Head of caudate nucleus (tissue), 42 donors: ENCODE data around the gene KLLN.
A peak's percentile ranks its signal among the peaks of the same experiment; 100 is the strongest.
"Not testable (repeated sequence)": the region's sequence is repeated elsewhere in the genome, so short reads cannot be mapped to it uniquely, and the experiment has no call there.

ENCODE experiments used
- DNase-seq, 42 donors: peaks; one replicate each; pipeline versions ENCODE4 v3.0.0 to v3.0.0-alpha.2; 2020 to 2021; ENCODE audit warnings: mixed read lengths in 7 of 42
- intact Hi-C: fragments of 100-400 bp; cut with DNase I; formaldehyde crosslinking; loops from one replicate; pipeline ENCODE4 v1.15.0; 2022

KLLN gene

GRCh38 chr10:87863053-87863943 is at the start of gene KLLN, which contains the start of gene PTEN:
Gene KLLN, minus strand, starts transcription at chr10:87863533. Its CDS starts 1,046 bp downstream, at chr10:87862487.
Gene PTEN, plus strand, starts transcription at chr10:87863625. Its CDS starts 845 bp downstream, at chr10:87864470.
- DNase-seq, result peak; percentile 79 to 96 (median 90)
- intact Hi-C loops, result loop anchor here (2.0 to 5.0 kb wide), 2 partner anchors 44 to 524 kb away; partner anchors contain the start of gene ATAD1

- DNase-seq, intact Hi-C loops: not testable (repeated sequence)
Observed at GRCh38 chr10:87903396-87903795, 40.1 kb upstream of the KLLN start.

DNA sequence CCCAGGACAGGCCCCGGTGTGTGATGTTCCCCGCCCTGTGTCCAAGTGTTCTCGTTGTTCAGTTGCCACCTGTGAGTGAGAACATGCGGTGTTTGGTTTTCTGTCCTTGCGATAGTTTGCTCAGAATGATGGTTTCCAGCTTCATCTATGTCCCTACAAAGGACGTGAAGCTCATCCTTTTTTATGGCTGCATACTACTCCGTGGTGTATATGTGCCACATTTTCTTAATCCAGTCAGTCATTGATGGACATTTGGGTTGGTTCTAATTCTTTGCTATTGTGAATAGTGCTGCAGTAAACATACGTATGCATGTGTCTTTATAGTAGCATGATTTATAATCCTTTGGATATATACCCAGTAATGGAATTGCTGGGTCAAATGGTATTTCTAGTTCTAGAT is 34.6 kb upstream of the KLLN start:
- intact Hi-C loops, result not testable (repeated sequence)

GRCh38 chr10:87896216-87896615 is 32.9 kb upstream of the KLLN start:
- intact Hi-C loops, result no loop called here
- no peak for DNase-seq

More for the DNA sequence above, 34.6 kb upstream of the KLLN start:
- not testable (repeated sequence) for DNase-seq

DNA sequence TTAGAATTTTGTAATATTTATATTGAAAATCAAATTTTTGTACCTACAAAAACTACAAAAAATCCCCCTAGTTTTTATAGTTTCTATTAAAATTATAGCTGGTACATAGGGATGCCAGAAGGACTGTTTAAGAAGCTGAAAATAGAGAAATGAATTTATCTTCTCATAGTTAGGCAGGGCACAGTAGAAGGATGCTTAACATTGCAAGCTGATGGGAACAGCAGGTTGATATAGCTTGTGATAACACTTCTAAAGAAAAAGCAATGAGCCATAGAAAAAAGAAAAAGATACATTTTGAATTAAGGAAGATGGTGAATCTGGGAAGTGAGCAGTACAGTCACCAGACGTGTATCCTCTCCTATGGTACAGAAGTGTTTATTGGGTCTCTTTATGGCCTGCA is 32.1 kb upstream of the KLLN start:
- intact Hi-C loops, result no loop called here
- no peak for DNase-seq

GRCh38 chr10:87887548-87888289 is 24.4 kb upstream of the KLLN start:
- DNase-seq, result no peak
- intact Hi-C loops, result no loop called here

- no peak for DNase-seq
- intact Hi-C loops, result no loop called here
Observed at GRCh38 chr10:87887146-87887545, 23.8 kb upstream of the KLLN start.

GRCh38 chr10:87886635-87887034 is 23.3 kb upstream of the KLLN start:
- intact Hi-C loops, result no loop called here
- no peak for DNase-seq

GRCh38 chr10:87882555-87883294 is 19.4 kb upstream of the KLLN start:
- DNase-seq, result no peak
- intact Hi-C loops, result no loop called here

GRCh38 chr10:87881373-87882059 is 18.2 kb upstream of the KLLN start:
- DNase-seq, intact Hi-C loops: not testable (repeated sequence)

- intact Hi-C loops, result no loop called here
Observed at GRCh38 chr10:87880336-87880735, 17.0 kb upstream of the KLLN start.

DNA sequence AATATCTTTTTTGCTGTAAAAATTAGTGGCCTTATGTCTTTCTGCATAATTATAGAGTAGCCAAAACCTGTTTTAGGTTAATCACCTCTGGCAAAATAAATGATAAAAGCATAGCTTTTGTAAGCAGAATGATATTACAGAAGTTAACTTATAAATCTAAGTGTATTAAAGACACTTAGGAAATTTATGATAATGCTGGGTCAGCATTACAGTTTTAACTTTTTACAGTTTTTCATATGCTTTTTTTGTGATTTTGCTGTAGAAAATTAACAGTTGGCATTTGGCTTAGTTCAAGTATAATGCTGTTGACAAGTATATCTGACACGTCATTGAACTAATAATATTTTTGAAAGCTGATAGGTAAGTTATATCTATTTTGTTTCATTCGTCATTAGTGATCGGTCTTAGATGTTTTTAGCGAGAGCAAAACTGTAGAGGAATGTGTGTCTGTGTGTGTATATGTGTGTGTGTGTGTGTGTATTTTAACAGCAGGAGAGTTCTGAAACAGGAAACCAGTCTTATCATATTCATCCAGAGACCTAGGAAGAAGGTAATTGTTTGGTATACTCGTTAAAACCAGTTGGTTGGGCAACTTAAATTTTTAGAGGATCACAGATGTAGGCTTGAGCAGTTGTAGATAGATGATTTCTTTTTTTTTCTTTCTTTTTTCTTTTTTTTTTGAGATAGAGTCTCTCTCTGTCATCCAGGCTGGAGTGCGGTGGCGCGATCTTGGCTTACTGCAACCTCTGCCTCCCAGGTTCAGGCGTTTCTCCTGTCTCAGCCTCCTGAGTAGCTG is 15.5 kb upstream of the KLLN start:
- intact Hi-C loops, result no loop called here
- no peak for DNase-seq

More at GRCh38 chr10:87880336-87880735, 17.0 kb upstream of the KLLN start:
- no peak for DNase-seq

GRCh38 chr10:87875929-87876571 is 12.7 kb upstream of the KLLN start:
- DNase-seq, result no peak
- intact Hi-C loops, result no loop called here

DNA sequence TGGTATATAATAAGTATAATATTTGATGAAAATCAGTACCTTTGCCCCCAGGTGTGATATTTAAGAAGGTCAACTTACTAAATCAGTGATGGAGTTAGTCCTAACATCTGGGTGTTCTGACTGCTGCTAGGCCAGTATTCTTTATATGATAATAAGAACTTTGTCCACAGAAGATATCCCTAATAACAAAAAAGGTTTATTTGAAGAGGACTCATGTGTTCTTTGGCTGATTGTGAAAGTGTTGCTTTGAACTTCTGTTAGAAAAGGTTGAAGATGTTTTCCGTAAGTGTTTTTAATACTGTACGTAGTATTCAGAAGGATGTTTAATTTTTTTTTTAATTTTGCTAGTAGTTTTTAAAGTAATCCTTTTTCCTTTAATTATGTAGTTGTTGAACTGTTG is 10.3 kb upstream of the KLLN start:
- DNase-seq, result no peak
- intact Hi-C loops, result no loop called here

GRCh38 chr10:87872828-87873227 is 9.5 kb upstream of the KLLN start:
- no peak for DNase-seq
- intact Hi-C loops, result no loop called here

DNA sequence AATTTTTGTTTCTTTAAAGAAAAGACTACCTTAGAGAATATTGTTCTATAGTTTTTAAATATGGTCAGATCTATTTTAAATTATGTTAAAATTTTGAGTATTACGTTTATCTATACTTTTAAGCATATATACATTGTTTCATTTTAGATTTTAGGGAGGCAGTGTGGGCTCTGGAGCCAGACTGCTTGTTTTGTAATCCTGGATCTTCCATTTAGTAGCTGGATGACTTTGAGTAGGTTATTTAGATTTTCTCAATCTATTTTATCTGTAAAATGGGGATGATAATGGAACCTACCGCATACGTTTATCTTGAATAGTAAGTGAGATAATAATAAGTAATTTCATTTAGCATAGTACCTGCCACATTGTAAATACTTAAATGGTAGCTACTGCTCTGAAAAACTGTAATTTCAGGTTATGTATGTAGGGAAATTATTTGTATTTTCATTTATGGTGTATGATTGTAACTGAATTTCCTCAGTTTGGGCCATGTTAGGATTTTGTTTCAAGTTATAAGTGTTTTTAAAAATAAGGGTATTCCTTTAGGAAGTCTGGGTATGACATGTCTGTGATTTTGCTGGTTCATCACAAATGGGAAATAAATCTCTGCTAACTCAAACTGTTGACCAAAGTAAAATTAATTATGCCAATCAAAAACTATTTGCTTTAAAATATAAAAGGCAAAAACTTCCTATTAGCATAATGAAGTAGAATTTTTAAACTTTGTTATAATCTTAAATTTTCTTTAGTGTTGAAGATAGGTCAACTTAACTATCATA is 6.6 kb upstream of the KLLN start:
- no peak for DNase-seq
- intact Hi-C loops, result no loop called here

DNA sequence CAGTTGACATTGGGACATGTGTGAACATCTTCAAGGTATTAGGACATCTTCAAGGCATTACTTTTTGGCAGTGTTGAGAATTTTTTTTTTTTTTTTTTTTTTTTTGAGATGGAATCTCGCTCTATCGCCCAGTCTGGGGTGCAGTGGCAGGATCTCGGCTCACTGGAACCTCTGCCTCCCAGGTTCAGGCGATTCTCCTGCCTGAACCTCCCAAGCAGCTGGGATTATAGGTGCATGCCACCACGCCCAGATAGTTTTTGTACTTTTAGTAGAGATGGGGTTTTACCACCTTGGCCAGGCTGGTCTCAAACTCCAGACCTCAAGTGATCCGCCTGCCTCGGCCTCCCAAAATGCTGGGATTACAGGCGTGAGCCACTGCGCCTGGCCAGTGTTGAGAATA is 5.8 kb upstream of the KLLN start:
- DNase-seq, intact Hi-C loops: not testable (repeated sequence)
